G401.6 (cell line): ENCODE results near the gene NUFIP1.
"Not testable (repeated sequence)": the region's sequence is repeated elsewhere in the genome, so short reads cannot be mapped to it uniquely, and the experiment has no call there.

Source experiments
- FAIRE-seq: peaks from 2 replicates; lab custom pipeline; 2012; peaks lifted over from hg19 to GRCh38; lab: Jason Lieb, UNC

Gene NUFIP1

DNA sequence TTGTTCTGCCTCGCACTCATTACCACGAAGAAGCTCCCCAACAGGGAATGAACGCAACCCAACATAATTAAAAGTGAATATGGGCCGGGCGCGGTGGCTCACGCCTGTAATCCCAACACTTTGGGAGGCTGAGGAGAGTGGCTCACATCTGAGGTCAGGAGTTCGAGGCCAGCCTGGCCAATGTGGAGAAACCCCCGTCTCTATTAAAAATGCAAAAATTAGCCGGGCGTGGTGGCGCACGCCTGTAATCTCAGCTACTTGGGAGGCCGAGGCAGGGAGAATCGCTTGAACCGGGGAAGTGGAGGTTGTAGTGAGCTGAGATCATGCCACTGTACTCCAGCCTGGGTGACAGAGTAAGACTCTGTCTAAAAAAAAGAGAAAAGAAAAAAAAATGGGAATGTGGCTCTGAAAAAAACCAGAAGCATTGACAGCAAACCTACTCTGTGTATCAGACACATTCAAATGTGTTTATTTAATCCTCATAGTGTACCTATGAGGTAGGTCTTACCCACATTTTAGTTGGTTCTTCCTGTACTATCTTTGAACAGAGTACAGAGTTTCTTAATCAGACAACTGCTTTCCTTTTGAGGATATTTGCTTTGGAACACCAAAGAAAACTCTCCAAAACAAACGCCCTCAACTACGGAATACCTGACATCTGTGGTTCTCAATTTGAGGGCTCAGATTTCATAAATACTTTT lies 70.0 kb downstream of the NUFIP1 start:
- FAIRE-seq, result no peak

DNA sequence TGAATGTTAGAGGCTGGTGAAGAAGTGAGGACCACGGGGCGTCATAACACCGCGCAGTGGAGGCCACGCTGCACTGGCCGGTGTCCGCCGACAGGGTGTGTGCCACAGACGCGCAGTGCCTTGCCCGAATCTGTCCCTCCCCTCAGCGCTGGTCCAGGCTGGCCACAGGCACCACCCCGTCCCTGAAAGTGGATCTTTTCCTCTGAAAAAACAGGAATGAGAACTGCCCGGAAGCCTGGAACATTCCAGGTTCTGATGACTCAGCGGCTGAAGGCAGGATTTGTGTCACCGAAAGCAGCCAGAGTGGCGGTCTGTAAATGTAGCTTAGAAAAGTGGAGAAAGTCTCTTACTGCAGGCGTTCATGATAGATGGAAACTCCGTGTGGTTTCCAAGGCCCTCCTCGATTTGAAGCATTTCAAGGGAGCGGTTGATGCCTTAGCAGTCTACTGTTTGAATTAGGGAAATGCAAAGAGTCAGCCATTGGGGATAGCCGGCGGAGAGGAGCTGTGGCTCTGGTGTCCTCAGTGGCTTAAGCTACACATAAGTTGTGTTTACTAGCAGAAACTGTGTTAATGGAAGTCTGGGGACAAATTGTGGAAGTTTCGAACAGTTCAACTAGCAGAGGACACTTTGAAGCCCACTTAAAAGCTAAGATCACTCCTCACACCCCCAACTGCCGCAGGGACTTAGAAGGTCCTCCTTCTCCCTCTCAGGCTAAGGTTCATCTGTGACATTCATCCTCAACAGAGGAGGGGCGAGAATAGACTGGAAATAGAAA lies 70.8 kb downstream of the NUFIP1 start:
- no peak for FAIRE-seq

DNA sequence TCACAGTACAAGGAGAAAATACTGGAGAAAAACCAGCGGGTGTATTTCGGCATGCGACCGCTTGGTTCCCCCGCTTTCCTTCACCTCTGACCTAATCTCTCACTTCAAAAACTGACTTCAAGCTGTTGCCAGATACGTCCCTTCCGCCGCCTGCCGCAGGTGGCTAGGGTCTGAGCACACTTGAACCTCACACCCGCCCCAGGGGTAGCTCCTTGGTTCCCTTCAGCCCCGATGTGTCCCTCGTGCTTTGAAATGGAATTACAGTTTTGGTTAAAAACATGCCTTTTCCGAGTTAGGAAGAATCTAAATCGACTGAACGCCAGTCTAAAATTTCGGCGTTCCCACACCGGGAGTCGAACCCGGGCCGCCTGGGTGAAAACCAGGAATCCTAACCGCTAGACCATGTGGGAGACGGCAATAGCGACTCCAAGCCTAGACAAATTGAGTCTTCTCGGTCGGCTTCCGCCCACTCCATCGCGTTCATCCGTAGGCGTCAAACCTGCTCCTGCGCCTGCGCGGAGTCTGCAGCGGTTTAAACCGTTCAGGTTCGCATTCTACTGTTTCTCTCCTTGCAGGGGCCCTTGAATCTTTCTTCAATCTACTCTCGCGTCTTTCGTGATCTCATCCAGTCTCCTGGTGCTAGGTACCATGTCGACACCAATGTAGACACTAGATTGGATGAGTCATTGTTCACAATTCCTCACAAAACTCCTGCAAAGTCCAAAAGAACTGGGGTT lies 71.5 kb downstream of the NUFIP1 start:
- peak; percentile 95 for FAIRE-seq

DNA sequence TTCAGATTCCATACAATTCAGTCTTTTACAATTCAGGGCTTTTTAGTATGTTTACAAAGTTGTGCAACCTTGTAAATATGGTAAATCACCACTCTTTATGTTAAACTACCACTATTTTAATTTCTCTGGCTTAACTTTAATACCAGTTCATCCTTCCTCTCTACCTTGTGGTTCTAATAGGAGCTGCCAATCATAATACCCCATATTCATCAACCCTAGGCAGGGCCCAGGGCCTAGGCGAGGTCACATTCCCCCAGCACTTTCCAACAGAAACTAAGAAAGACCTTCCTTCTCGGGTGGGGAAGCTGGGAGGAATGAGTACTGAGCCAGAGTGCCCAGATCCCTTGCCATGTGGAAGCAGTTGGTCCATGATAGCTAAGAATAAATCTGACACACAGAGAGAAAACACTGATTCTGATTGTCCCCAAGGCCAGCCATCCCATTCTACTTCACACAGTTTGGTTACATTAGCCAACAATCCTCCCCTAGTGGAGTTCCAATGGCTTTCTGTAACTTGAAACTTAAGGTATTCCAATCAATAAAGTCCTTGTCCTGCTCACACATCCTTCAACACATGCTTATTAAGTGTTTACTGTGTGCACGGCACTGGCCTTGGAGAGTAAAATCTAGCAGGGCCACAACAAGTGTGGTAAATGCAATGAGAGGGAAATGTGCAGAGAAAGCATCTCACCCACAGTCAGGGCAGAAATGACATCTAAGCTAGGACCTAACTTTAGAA lies 76.8 kb downstream of the NUFIP1 start:
- no peak for FAIRE-seq

DNA sequence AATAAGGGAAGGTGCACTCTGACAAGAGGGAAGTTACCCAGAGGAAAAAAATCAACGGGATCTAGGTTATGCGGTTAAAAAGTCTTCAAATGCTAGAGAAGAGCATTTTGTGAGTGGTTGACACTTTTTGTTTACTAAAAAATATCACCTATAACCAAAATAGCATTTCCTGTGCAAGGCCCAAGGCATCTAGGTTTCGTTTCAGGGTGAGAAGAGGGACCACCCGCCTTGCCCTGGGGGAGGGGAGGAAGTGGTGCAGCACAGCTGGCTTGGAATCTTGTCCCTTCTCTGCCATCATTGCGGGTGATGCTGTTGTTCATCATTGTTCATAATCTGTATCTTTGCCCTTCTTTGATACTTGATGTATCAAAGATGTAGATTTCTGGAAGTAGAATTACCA lies 80.6 kb downstream of the NUFIP1 start:
- no peak for FAIRE-seq

DNA sequence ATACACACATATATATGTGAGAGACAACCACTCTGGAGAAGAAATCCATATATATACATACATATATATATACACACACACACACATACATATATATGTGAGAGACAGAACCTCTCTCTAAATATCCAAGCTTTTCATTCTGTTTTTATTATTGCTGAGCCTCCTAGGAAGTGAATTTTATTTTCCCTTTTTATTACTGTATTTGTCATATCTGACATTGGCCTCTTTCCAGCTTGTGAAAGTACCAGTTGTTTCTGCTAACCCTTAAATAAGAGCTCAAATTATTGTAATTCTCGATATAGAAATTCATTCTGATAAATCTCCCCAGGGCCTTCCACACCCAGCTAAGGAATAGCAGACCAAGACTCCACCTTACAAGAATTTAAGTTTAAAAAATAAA lies 81.0 kb downstream of the NUFIP1 start:
- no peak for FAIRE-seq

DNA sequence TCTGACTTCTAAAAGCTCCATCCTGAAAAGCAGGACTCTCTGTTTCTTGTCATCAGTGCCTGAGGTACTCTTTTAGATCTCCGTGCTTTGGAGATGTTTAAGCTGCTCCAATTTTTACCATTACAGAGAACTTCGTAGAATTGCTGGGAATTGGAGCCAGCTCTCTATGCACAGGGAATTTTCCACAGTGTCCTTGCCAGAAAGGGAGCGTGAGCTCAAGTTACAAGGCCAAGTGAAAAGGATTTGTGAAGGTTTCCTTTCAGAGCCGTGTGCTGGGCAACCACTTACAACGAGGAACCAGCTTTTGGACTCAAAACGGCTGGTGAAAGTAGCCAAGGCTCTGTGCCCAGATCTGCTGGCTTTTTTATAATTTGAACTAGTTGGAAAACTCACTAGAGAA lies 82.6 kb downstream of the NUFIP1 start:
- no peak for FAIRE-seq

DNA sequence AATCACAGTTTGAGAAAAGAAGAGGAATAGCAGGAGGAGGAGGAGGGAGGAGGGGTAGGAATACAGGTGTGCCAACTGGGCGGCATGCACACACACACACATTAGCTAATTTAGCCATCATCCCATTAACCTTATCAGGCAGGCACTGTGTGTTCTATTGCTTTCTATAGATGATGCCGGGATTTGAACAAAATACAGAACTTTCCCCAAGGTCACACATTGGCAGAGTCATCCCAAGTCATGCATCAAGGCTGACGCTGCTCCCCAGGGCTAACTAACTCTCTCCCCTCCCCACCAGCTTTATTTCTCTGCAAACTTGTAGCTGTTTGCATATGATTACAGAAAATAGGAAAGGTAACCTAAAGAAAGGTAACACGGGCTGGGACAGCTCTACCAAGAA lies 83.0 kb downstream of the NUFIP1 start:
- no peak for FAIRE-seq

DNA sequence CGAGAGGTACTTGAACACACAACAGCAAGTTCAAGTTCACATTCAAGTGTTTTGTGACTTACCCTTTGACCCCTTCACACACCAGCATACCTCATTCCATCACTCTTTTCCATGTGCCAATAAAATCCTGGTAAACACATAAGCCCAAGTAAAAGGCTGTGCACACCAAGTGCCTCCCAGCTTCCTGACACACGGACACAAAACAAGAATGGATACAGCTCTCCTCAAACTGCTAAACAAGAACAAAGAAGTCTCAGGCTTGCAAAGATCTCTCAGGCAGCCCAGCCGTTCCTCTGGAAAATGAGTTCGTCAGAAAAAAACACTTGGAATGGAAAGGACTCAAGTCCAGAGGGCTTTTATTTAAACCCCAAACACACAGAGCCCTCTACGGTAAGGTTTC lies 83.7 kb downstream of the NUFIP1 start:
- FAIRE-seq, result no peak

DNA sequence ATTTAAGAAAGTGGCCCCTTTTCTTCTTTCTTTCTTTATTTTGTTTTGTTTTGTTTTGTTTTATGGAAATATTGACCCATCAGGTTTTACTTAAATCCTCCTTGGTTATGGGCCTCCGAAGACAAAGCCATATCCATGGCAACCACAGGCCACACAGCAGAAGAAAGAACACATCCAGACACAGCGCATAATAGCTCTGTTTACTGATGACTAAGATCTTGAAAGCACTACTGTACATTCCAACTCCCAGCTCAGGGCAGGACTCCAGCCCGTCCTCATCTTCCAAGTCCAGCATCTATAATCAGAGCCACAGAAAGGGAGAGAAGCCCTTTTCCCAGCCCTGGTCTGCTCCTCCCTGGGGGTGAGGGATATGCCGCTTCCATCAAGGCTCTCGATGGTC lies 84.3 kb downstream of the NUFIP1 start:
- no peak for FAIRE-seq

DNA sequence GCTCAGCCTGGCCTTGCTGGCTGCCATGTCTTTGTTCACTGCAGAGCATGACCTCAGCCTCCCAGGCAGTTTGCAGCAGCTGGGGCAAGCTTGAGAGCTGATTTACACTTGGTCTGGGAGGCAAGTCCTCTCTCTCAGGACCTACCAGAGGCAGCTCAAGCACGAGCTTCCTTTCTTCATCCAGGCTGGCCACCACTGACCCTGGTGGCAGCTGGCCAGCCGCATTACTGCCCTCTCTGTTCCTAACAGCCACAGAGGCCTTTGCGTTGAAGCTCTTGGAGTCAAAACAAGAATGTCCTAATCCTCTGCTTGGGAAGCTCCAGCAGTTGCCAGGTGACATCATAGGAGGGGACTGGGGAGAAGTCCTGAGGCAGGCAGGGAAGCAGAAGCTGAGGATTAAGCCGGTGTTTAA lies 85.7 kb downstream of the NUFIP1 start:
- FAIRE-seq, result no peak

DNA sequence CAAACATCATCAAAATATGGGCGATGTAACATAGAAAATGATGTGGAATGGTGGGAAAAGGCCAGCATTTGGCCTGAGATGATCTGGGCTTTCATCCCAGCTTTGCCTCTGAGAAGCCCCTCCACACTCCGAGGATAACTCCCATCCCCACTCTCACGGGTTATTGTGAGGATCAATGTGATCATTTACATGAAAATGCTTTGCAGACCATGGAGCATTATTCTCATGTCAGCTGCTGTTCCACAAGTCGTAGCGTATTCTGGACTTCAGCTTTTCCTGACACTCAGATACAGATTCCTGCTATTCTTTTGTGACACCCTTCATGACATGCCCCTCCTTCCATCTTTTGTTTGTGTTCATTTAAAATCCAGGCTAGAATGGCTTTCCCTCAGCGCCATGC lies 86.5 kb downstream of the NUFIP1 start:
- FAIRE-seq, result no peak

DNA sequence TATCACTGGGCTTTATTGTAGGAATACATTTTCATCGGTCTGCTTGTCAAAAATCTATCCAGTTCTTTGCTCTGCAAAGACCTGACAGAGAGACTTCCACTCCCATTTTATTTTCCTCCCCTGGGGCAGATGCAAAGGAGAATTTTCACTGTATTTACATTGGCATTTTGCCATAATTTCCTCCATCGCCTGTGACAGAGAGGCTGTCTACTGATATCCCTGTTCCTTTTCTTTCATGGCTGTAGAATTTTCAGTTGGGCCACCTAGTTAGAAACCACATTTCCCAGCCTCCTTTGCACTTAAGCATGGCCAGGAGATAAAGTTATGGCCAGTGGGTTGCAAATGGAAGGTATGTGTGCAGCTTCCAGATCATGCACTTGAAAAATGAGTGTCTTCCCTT lies 89.3 kb downstream of the NUFIP1 start:
- FAIRE-seq, result no peak

DNA sequence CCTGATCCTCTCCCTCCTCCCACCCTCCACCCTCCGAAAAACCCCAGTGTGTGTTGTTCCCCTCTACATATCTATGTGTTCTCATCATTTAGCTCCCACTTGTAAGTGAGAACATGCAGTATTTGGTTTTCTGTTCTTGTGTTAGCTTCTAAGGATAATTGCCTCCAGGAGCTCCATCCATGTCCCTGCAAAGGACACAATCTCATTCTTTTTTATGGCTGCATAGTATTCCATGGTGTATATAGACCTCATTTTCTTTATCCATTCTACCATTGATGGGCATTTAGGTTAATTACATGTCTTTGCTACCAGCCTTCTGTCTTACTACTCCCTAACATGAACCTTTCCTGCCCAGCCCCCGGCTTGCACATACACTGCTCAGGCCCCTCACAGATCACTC lies 91.0 kb downstream of the NUFIP1 start:
- not testable (repeated sequence) for FAIRE-seq

DNA sequence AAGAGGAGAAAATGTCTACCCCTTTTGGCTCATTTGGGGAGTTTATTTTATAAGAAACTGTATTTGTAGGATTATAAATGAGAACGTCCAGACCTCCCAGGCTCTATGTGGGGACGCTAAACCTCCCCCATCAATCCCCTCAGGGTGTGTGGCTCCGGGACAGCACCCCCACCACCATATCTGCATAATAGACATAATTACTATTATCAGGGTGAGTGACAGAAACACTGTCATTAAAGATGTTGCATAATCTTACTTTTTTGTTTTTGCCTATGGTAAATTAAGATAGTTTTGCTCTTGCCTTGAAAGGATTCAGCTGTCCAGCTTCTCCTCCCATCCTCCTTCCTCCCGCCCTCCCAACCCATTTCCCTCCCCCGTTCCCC lies 93.3 kb downstream of the NUFIP1 start:
- FAIRE-seq, result no peak

DNA sequence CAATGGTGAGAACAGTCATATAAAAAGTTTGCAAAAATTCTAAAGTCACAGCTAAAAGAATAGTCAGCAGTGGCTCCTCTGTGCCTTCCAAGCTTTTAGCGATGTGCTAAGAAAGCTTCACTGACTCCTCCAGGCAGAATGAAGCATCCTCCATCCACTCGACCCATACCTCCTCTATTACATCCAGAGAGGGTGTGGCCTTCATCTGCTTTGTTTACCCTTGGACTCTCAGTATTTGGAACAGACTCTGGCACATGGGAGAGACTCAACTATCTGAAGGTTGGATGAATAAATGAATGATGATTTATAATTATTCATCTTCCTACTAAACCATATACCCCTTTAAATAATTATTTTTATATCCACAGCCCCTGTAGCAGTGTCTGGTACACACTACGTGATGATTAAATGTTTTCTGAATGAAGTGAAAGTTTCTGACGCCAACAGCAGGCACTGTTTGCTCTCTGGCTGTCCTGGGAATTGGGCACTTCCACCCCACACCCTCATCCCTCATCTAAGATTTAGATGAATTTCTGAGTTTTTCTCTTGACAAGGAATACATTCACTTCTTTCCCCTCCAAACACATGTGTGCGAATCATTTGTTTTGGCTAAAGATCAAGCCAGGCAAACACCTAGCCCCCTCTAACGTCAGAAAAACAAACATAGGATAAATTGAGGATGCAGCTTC lies 93.9 kb downstream of the NUFIP1 start:
- FAIRE-seq, result no peak

DNA sequence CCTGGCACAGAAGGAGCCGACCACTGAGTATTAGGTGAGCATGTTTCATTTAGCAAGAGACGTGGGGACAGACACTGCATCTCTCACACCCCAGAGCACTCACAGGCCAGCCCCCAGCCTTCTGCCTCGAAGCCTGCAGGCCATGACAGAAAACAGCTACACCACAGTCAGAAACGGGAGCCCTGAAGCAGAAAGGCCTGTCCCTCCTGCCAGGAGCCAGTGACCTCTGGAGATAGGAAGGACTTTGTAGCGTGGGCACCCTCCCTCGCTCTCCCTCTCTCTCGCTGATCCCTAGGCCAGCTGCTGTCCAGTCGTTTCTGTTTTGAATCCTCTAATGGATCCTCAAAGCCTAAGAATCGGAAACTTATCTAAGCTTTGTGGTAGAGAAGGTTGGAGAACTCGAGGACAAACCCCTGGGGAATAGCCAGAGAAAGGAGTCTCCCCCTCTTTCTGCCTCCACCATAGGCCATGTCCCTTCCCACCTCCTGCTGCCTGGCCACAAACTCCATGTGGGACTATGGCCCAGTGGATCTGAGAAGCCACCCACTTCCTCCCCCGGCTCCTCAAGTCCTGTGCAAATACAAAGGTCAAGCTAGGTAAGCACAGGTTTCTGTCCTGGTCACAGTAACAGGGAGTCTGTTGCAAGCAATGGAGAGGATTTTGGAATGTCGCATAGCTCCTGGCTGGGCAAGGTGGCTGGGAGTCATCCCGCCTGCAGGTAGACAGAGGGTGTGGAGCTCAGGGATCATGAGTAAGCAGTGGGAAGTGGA lies 95.1 kb downstream of the NUFIP1 start:
- FAIRE-seq, result no peak
